Gastrocnemius medialis (tissue), 4 donors: ENCODE results near the gene RABGAP1. TPM values are rescaled to one million over a fixed set of nuclear protein-coding genes. Genes with fewer than 3 reads are reported as not detected.

ENCODE experiments used
- ATAC-seq, 2 donors: fragments of 150-250 bp; one replicate each; pipeline ENCODE4 v1.9.1; 2016
- DNase-seq, 2 donors: peaks; one replicate each; pipeline ENCODE4 v3.0.0-alpha.2; 2019
- H3K27ac ChIP-seq, 4 donors: fragments of 200-600 bp; sonication (generic); 1 replicate in 1 of 4; 2 replicates in 3 of 4; pipeline ENCODE4 v1.5.1; 2016 to 2018; ENCODE audit warnings: mild to moderate bottlenecking in 2 of 4, moderate library complexity in 1 of 4
- H3K27me3 ChIP-seq, 3 donors: fragments of 200-600 bp; sonication (generic) in 2 of 3; 1 replicate in 1 of 3; 2 replicates in 2 of 3; pipeline versions ENCODE4 v1.5.1 to v1.6.0; 2016 to 2019; ENCODE audit warnings: mild to moderate bottlenecking in 1 of 3, moderate library complexity in 1 of 3
- H3K36me3 ChIP-seq, 2 donors: fragments of 200-600 bp; sonication (generic) in 1 of 2; one replicate each; pipeline ENCODE4 v1.5.1; 2017 to 2018
- H3K4me1 ChIP-seq, 2 donors: fragments of 200-600 bp; sonication (generic) in 1 of 2; one replicate each; pipeline ENCODE4 v1.5.1; 2016 to 2017; ENCODE audit warnings: mild to moderate bottlenecking in 2 of 2
- H3K4me3 ChIP-seq, 4 donors: fragments of 200-600 bp; sonication (generic) in 3 of 4; 1 replicate in 1 of 4; 2 replicates in 3 of 4; pipeline ENCODE4 v1.5.1; 2016 to 2019; ENCODE audit warnings: mild to moderate bottlenecking in 2 of 4
- H3K9me3 ChIP-seq, 3 donors: fragments of 200-600 bp; sonication (generic) in 2 of 3; 1 replicate in 1 of 3; 2 replicates in 2 of 3; pipeline ENCODE4 v1.5.1; 2016 to 2019
- POLR2A ChIP-seq, 2 donors: fragments of 450-650 bp; IDR thresholded peaks; one replicate each; pipeline ENCODE4 v1.6.1; 2017; ENCODE audit warnings: antibody characterized with exemption in 2 of 2, mild to moderate bottlenecking in 2 of 2, moderate library complexity in 2 of 2
- in situ Hi-C, 4 donors: fragments of 200-750 bp; cut with MboI; loops; one replicate each; pipeline versions ENCODE4 v1.15.0 to v1.8.0; 2017; ENCODE audit warnings: low sequenced_read_pairs in 4 of 4
- intact Hi-C: fragments of 100-400 bp; cut with DNase I; formaldehyde crosslinking; loops from one replicate; pipeline ENCODE4 v1.15.1; 2023; ENCODE audit warnings: low total_unique reads
- total RNA-seq, 4 donors: library from RNA; depleted of rRNA; stranded (reverse); fragments of >200 nt; gene quantifications; one replicate each; pipeline versions ENCODE4 v1.1.0 to v1.2.3, GENCODE V29; 2016
- TF ChIP-seq, protein P1 (sequence below), 5 experiments: fragments of 450-650 bp in 3 of 5; fragments of 200-600 bp in 2 of 5; sonication (generic) in 2 of 5; IDR thresholded peaks in 4 of 5; conservative IDR thresholded peaks in 1 of 5; 1 replicate in 4 of 5; 2 replicates in 1 of 5; pipeline ENCODE4 v1.5.1; 2016 to 2019; ENCODE audit warnings: antibody characterized with exemption in 5 of 5, mild to moderate bottlenecking in 3 of 5, moderate library complexity in 3 of 5

The RABGAP1 gene
- total RNA-seq, 4 donors from 2014 or later = 23.7 to 33.8 (median 26.6) TPM

DNA sequence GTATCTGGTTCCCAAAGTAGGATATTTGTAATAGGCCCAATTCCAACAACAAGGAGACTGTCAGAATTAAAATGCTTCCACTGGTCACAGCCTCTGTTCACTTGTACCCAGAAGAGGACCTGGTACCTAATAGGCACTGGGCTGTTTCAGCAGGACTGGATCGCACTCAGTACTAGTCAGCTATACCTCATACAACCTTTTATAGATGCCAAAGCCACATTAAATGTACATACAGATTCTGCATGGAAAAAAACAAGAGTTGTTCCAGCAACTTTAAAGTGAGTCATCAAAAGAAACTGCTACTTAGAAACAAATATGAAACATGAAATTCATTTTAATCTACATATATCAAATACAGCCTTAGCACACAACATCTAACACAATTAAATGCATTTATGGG is 180.1 kb downstream of the RABGAP1 start:
- no peak overlapping the region for H3K27ac ChIP-seq
- intact Hi-C loops = no loop called here

DNA sequence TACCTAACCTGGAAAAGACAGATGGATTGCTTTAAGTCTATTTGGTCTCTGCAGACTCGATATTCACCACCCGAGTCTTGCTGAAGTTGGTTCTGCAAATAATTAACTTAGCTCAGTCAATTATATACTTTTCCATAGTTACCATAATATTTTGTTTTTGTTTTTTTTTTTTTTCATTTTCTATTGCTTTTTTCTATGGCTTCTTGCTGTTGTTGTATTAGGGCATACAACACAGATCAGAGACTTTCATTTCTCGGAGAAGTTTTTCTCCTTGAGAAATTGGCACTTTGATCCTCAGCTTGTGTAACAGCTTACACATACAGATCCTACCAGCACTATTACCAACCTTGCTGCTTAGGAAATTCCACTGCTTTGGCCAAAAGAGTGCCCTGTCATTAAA is 180.6 kb downstream of the RABGAP1 start:
- H3K27me3 ChIP-seq = no peaks in the 10 kb centered on the region
- H3K4me3 ChIP-seq = no peak overlapping the region
- H3K4me1 ChIP-seq = peaks cover 11 to 14% of the 10 kb centered on the region in 2 donors
- no peaks in the 10 kb centered on the region for H3K9me3 ChIP-seq
- H3K27ac ChIP-seq = no peak overlapping the region
- in situ Hi-C loops (loop anchor here in 2 of 4 donors (25.0 kb wide), 1 partner anchor 216 kb away; no protein-coding TSS in a partner anchor), intact Hi-C loops (no loop called here)
- no peak for TF ChIP-seq POLR2A (IDR thresholded peaks at IDR 0.05)
- TF ChIP-seq, protein P1, sequence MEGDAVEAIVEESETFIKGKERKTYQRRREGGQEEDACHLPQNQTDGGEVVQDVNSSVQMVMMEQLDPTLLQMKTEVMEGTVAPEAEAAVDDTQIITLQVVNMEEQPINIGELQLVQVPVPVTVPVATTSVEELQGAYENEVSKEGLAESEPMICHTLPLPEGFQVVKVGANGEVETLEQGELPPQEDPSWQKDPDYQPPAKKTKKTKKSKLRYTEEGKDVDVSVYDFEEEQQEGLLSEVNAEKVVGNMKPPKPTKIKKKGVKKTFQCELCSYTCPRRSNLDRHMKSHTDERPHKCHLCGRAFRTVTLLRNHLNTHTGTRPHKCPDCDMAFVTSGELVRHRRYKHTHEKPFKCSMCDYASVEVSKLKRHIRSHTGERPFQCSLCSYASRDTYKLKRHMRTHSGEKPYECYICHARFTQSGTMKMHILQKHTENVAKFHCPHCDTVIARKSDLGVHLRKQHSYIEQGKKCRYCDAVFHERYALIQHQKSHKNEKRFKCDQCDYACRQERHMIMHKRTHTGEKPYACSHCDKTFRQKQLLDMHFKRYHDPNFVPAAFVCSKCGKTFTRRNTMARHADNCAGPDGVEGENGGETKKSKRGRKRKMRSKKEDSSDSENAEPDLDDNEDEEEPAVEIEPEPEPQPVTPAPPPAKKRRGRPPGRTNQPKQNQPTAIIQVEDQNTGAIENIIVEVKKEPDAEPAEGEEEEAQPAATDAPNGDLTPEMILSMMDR (IDR thresholded peaks at IDR 0.05 in 4 of 5, conservative IDR thresholded peaks at IDR 0.05 in 1 of 5) = no peak
- ATAC-seq (no peak), DNase-seq (no peak)
- H3K36me3 ChIP-seq = no peaks in the 10 kb centered on the region

More for the DNA sequence above, 180.1 kb downstream of the RABGAP1 start:
- no peak for ATAC-seq
- Histone ChIP-seq H3K27me3 (no peaks in the 10 kb centered on the region), H3K9me3 (no peaks in the 10 kb centered on the region), H3K4me1 (peaks cover 11 to 14% of the 10 kb centered on the region in 2 donors), H3K36me3 (no peaks in the 10 kb centered on the region), H3K4me3 (no peak overlapping the region)
- DNase-seq = no peak
- in situ Hi-C loops = loop anchor here in 2 of 4 donors (25.0 kb wide), 1 partner anchor 216 kb away; no protein-coding TSS in a partner anchor
- TF ChIP-seq, protein P1 (IDR thresholded peaks at IDR 0.05 in 4 of 5, conservative IDR thresholded peaks at IDR 0.05 in 1 of 5) = no peak
- no peak for TF ChIP-seq POLR2A (IDR thresholded peaks at IDR 0.05)

DNA sequence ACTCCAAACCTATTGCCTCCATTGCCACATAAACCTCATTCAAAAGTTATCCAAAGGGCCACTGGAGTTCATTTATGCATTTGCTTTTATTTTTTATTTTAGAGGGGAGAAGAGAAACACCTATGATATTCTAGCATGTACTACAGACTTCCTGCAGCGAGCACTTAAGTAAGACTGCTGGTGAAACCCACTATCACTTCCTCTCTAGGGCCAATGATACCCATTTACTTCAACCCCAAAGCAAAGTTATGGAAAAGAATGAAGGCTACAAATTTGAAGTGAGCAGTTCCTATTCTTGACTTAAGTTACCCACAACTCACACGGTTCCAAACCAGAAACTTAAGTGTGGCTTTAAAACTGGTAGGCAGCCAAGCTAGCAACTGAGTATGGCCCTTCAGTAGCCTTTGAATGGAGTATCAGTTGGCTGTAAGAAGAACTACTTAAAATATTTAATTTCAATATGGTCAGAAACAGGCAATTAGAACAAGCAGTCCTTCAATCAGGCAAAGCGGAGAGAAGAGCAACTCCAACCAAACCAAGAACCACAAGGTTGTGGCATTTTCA is 186.8 kb downstream of the RABGAP1 start:
- H3K4me3 ChIP-seq = no peak overlapping the region
- H3K27ac ChIP-seq = no peak overlapping the region
- H3K36me3 ChIP-seq = no peaks in the 10 kb centered on the region
- DNase-seq (no peak), ATAC-seq (no peak)
- H3K9me3 ChIP-seq = no peaks in the 10 kb centered on the region
- H3K4me1 ChIP-seq = no peaks in the 10 kb centered on the region
- in situ Hi-C loops (no loop called here), intact Hi-C loops (no loop called here)
- TF ChIP-seq POLR2A (IDR thresholded peaks at IDR 0.05) = no peak
- TF ChIP-seq, protein P1 (IDR thresholded peaks at IDR 0.05 in 4 of 5, conservative IDR thresholded peaks at IDR 0.05 in 1 of 5) = no peak
- no peaks in the 10 kb centered on the region for H3K27me3 ChIP-seq

DNA sequence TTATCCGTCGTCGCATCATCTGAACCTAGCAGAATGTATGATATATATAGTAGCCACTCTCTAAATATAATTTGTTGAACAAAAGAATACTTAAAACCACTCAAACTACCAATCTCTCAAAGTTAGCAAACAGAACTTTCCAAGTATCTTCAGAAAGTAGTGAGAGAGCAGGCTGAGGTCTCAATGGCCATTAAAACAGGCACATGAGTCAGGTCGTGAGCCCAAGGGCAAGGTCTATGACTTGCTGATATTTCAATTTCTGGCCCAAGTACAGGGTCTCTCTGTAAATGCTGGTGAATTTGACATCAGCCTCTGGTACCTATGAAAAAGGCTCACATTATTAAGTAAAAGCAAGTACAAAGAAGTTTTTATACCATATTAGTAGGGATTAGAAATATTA is 187.8 kb downstream of the RABGAP1 start:
- ATAC-seq = no peak
- in situ Hi-C loops (no loop called here), intact Hi-C loops (no loop called here)
- Histone ChIP-seq H3K27ac (no peak overlapping the region), H3K27me3 (no peaks in the 10 kb centered on the region), H3K4me1 (no peaks in the 10 kb centered on the region), H3K9me3 (no peaks in the 10 kb centered on the region), H3K4me3 (no peak overlapping the region), H3K36me3 (no peaks in the 10 kb centered on the region)
- no peak for TF ChIP-seq POLR2A (IDR thresholded peaks at IDR 0.05)
- TF ChIP-seq, protein P1 (IDR thresholded peaks at IDR 0.05 in 4 of 5, conservative IDR thresholded peaks at IDR 0.05 in 1 of 5) = no peak
- DNase-seq = no peak

DNA sequence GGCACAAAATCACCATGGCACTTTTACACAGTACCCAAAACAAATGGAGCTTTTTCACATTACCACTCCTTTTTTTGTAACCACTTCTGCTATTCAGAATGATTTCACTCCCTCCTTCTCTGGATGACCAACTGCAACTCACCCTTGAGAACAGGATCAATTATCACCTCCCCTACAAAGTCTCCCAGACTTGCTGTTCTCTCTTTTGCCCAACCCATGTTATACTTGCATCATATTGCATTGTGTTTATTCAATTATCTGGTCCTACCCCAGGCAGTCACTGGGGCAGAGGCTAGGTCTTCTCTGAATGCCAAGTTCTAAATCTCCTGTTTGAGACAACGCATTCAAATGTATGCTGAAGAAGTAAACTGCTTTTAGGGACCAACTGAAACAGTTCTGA is 188.6 kb downstream of the RABGAP1 start:
- Histone ChIP-seq H3K27ac (no peak overlapping the region), H3K27me3 (no peaks in the 10 kb centered on the region), H3K4me3 (no peak overlapping the region), H3K9me3 (no peaks in the 10 kb centered on the region), H3K4me1 (no peaks in the 10 kb centered on the region), H3K36me3 (no peaks in the 10 kb centered on the region)
- intact Hi-C loops (no loop called here), in situ Hi-C loops (no loop called here)
- no peak for DNase-seq
- ATAC-seq = no peak
- TF ChIP-seq POLR2A (IDR thresholded peaks at IDR 0.05) = no peak
- TF ChIP-seq, protein P1 (IDR thresholded peaks at IDR 0.05 in 4 of 5, conservative IDR thresholded peaks at IDR 0.05 in 1 of 5) = no peak
